GM19099 (cell line): ENCODE data around the gene SSBP4.

Experiments used
- POLR2A ChIP-seq: IDR thresholded peaks from 3 replicates; pipeline ENCODE4 v1.6.1; 2011; ENCODE audit warnings: low read depth; ENCODE audit not compliant: insufficient read length; ENCODE audit errors: extremely low read depth

Gene SSBP4

GRCh38 chr19:18414504-18415177, 4.6 kb upstream of the SSBP4 start:
- TF ChIP-seq POLR2A = no peak

- TF ChIP-seq POLR2A = peak; percentile 31
These were observed 3.9 kb upstream of the SSBP4 start for GRCh38 chr19:18415178-18415867.

DNA sequence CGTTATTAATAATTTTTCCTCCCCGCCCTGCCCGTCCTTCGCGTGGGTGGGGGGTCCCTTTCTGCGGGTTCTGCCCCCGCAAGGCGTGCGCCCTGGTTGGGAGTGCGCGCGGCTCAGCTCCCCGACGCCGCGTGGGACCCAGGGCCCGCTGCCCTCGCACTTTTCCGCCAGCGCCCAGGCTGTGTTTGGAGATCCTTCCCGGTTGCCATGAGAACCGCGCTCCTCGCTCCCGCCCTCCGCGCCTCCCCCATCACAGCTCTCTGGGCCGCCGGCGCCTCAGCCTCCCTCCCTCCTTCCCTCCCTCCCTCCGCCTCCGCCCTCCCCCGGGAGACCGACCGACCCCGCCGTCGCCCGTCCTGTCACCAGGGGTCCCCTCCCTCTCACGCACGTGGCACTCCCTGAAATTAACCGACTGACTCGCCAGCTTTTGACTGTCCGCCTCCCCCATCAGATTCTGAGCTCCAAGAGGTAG, 2.4 kb upstream of the SSBP4 start:
- TF ChIP-seq POLR2A = peak; percentile 7

DNA sequence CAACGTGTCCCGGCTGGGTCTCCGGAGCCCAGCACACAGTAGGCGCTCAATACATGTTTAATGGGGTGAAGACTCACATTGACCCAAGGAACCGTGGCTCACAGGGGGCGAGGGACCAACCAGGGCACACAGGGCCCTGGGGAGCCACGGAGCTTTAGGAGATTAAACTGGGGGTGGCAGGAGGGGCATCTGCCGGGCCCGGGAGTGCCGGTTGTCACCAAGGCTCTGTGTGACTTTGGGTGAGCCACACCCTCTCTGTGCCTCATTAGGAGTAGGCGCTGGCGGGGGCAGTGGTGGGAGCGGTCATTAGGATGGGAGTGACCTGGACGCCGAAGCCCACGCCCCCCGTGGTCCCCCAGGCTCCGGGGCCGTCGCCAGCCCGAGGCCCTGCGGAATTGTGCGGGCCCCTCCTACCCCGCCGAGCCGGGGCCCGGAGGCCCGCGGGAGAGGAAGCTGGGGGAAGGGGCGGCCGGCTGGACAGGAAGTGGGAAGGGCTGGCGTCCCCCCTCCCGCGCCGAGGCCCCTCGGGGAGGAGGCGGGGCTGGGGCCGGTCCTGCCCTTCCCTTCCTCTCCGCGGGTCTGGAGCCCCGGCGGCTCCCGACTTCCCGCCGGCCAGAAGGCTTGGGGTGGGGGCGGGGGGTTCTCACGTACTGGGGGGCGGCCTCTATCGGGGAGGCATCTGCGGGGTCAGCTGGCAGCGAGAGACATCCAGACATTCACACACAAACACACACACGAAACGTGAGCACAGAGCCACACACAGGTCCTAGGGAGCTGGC, 1.8 kb upstream of the SSBP4 start:
- TF ChIP-seq POLR2A = peak; percentile 46

- no peak for TF ChIP-seq POLR2A
These were observed 1.1 kb upstream of the SSBP4 start for GRCh38 chr19:18418029-18418482.

DNA sequence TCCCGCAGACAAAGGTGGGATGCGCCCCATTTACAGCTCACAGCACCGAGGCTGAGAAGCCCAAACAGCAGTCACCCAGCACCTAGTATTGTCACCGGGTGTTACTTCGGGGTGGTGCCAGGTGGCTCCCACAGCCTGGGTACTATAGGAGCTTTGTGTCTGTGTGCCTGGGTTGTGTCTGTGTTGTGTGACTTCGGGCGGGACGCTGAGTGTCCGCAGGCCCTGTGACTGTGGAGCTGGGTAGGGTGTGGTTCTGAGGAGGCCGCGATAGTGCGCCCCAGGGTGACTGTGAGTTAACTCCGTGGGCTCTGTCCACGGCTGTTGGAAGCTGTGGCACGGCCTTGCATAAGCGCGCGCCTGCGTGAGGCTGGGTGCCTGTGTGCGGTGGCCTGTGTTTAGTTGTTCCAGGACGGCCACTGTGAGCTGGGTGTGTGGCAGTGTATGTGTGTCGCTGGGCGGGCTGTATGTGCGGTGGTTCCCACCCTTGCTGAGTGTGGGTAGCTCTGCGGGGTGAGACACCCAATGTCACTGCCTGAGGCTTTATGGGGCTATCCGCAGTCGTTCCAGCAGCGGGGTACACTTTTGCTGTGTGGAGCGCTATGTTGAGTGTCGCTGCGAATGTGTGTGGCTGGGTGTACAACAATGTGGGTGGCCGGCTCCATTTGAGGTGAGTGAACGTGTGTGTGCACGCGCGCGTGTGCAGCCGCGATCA, 559 bp upstream of the SSBP4 start:
- no peak for TF ChIP-seq POLR2A

DNA sequence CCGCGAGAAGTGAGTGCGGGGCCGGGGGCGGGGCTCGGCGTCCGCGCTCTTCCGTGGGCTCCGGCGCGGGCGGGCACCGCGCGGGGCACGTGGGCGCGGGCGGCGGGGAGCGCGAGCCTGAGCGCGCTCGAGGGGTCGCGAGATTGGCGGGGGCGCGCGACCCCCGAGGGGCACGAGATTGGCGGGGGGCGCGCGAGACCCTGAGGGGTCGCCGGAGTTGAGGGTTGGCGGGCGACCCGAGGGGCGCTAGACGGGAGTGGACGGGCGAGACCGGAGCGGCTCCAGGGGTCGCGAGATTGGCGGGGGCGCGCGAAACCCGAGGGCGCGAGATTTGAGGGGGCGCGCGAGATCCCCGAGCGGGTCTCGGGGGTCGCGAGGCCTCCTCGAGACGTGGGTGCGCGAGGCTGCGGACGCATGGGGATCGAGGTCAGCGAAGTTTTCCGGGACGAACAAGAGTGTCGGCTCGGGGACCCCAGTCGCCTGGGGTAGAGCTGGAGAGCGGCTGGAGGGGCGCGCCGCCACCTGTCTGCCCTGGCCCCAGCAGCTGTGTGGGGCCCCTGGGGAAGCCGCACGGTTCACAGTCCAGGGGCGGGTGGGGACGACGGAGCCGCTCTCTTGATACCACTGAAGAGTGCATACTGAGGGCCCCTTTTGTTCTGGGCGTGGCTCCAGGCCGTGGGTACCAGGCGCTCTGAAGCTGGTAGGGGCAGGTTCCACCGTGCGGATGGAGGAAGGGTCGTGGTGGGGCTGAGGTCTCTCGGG, 682 bp downstream of the SSBP4 start:
- TF ChIP-seq POLR2A = no peak

GRCh38 chr19:18420930-18421329, 1.7 kb downstream of the SSBP4 start:
- no peak for TF ChIP-seq POLR2A

GRCh38 chr19:18421371-18421959, 2.3 kb downstream of the SSBP4 start:
- no peak for TF ChIP-seq POLR2A

DNA sequence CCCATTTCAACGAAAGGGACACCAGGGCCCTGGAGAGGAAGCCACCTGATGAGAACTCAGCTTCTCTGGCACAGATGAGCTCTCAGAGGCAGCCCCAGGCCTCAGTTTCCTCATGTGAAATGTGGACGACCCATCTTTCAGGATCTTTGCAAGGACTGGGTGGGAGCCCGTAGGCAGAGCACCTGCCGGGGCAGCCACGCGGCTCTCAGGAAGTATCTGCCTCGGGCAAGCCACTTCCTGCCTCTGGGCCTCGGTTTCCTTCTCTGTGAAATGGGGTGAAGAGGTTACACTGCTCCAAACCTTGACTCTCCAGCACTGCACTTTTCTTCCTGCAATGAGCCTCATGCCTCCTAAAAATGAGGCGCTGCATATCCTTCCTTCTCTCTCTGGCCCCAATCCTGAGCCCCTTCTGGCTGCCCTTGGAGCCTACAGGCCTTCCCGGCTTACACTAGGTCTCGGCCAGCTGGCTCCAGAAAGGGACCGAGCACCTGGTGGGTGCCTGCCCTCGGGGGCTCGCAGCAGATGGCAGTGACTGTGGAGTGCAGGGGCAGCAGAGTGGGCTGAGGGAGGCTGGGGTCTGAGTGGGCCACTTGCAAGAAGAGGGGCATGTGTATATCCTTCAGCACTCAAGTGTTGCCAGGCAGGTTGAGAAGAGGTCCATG, 3.5 kb downstream of the SSBP4 start:
- TF ChIP-seq POLR2A = no peak

- no peak for TF ChIP-seq POLR2A
These were observed 4.2 kb downstream of the SSBP4 start for GRCh38 chr19:18423258-18424020.

GRCh38 chr19:18424122-18424889, 5.1 kb downstream of the SSBP4 start:
- no peak for TF ChIP-seq POLR2A
